ENCODE results near the gene ITIH5. TPM values are rescaled to one million over a fixed set of nuclear protein-coding genes. Genes with fewer than 3 reads are reported as not detected.

Gene ITIH5
- total and polyA plus RNA-seq, 9 of the 15 experiments (the other 6 are each of a cell fraction or from before 2014, with no cell fraction given): 0.52 to 4.5 (median 2.6) TPM

- in situ Hi-C loops (cut with MboI): no loop called here
- ChIA-PET CTCF (ENCODE audit: low intra/inter-chr PET ratio) (no interaction called here), POLR2A (no interaction called here)
- no peak for DNase-seq (ENCODE audit: extremely low read depth in 1 of 4, low spot score in 3 of 4)
- Histone ChIP-seq H3K9me1 (ENCODE audit: control insufficient read depth, insufficient read depth, low read length) (no peaks in the 10 kb centered on the region), H3K4me3 (no peak overlapping the region), H3K4me2 (ENCODE audit: insufficient read depth, low read length) (no peak overlapping the region), H3K27ac (ENCODE audit: extremely low read depth, low read depth, low read length) (no peak overlapping the region), H3K9ac (ENCODE audit: insufficient read depth in 1 of 2, low read depth in 2 of 2, low read length in 2 of 2) (no peak overlapping the region), H3K9me3 (replicated peaks; ENCODE audit: control insufficient read depth, insufficient read depth, low read depth, low read length) (no peaks in the 10 kb centered on the region), H3K27me3 (ENCODE audit: control insufficient read depth in 2 of 2, insufficient read depth in 2 of 2, low read length in 2 of 2) (peaks cover 7 to 19% of the 10 kb centered on the region in 2 experiments; a peak in 4 of 5 replicates), H3K36me3 (ENCODE audit: control insufficient read depth, insufficient read depth, low read length) (no peaks in the 10 kb centered on the region), H3K79me2 (ENCODE audit: control insufficient read depth, insufficient read depth, low read length) (no peaks in the 10 kb centered on the region), H3K4me1 (replicated peaks in 1 of 2; ENCODE audit: control insufficient read depth in 2 of 2, insufficient read depth in 2 of 2, low read length in 2 of 2) (peaks cover 0 to 2% of the 10 kb centered on the region in 2 experiments; a peak in 1 of 5 replicates), H2AFZ (ENCODE audit: low read depth, low read length) (no peak overlapping the region; the same call in 1 of the 2 replicates), H4K20me1 (replicated peaks; ENCODE audit: control insufficient read depth, insufficient read depth, low read length) (no peaks in the 10 kb centered on the region)
- no TSS peak for BruUV-seq (replicated peaks)
- FAIRE-seq: no peak
- TF ChIP-seq SMAD1 (IDR thresholded peaks at IDR 0.05; ENCODE audit: low read depth, low read length, partially characterized antibody) (no peak), HDAC3 (IDR thresholded peaks at IDR 0.05; ENCODE audit: borderline replicate concordance, partially characterized antibody) (no peak), NR2C2 (CRISPR knock-in tag; IDR thresholded peaks at IDR 0.05) (no peak), NR2C2 (tag; IDR thresholded peaks at IDR 0.05) (no peak), TAL1 (IDR thresholded peaks at IDR 0.05) (no peak), HNRNPK (IDR thresholded peaks at IDR 0.05; ENCODE audit: low read depth, low read length, poor library complexity, severe bottlenecking) (no peak), ZNF707 (CRISPR knock-in tag; conservative IDR thresholded peaks at IDR 0.05) (no peak), FOXK1 (CRISPR knock-in tag; IDR thresholded peaks at IDR 0.05; ENCODE audit: borderline replicate concordance) (no peak), ZNF174 (CRISPR knock-in tag; IDR thresholded peaks at IDR 0.05) (no peak)
- no peak for ATAC-seq
- WGBS (ENCODE audit: insufficient coverage, low coverage, missing lambda C conversion rate): 4% methylated on average over 23 of the region's 23 CpGs
- intact Hi-C loops (cut with micrococcal nuclease): no loop called here
Measured at GRCh38 chr10:7672341-7673134, 5.8 kb upstream of the ITIH5 start.
